WTC11 (cell line): ENCODE data around the gene BCAT1. TPM values are rescaled to one million over a fixed set of nuclear protein-coding genes. Genes with fewer than 3 reads are reported as not detected.
A peak's percentile ranks its signal among the peaks of the same experiment; 100 is the strongest.

Source experiments
- ATAC-seq: fragments of 200-7000 bp; cut with Tn5 transposase; 2 replicates; pipeline ENCODE4 v1.10.0; 2021; ENCODE audit warnings: mild to moderate bottlenecking, moderate library complexity
- Bru-seq: library from RNA; stranded (reverse); fragments of 400-500 nt; gene quantifications from one replicate; lab custom pipeline; 2021; lab: Mats Ljungman, UMichigan
- CTCF ChIA-PET: fragments of 300-600 bp; sonication (Branson Sonifier 250); formaldehyde crosslinking; loops from one replicate; lab custom pipeline; 2021; ENCODE audit warnings: antibody characterized with exemption; lab: Charles Lee
- POLR2A ChIA-PET: fragments of 350-600 bp; sonication (Branson Sonifier 250); formaldehyde crosslinking; loops from one replicate; lab custom pipeline; 2021; ENCODE audit warnings: antibody characterized with exemption; lab: Charles Lee
- DNase-seq: peaks from one replicate; pipeline ENCODE4 v3.0.0; 2021; ENCODE audit warnings: low spot score
- H3K27ac Mint-ChIP-seq: 2 replicates; pipeline ENCODE4 v1.8.0; 2021; ENCODE audit warnings: mixed read lengths
- H3K27me3 Mint-ChIP-seq: 2 replicates; pipeline ENCODE4 v1.8.0; 2021; ENCODE audit warnings: low read depth, mild to moderate bottlenecking, moderate library complexity, mixed read lengths
- H3K36me3 Mint-ChIP-seq: 2 replicates; pipeline ENCODE4 v1.8.0; 2021; ENCODE audit warnings: mixed read lengths
- H3K4me1 Mint-ChIP-seq: 2 replicates; pipeline ENCODE4 v1.8.0; 2022; ENCODE audit warnings: mixed read lengths
- H3K4me3 Mint-ChIP-seq: 2 replicates; pipeline ENCODE4 v1.8.0; 2021; ENCODE audit warnings: mild to moderate bottlenecking, moderate library complexity, mixed read lengths
- H3K9me3 Mint-ChIP-seq: 2 replicates; pipeline ENCODE4 v1.8.0; 2021; ENCODE audit warnings: mixed read lengths
- FOXP1 ChIP-seq: sonication (generic); formaldehyde crosslinking; IDR thresholded peaks from 2 replicates; pipeline ENCODE4 v1.8.0; 2022; ENCODE audit warnings: missing genetic modification reagents, mild to moderate bottlenecking, moderate library complexity, borderline replicate concordance
- GABPB1 ChIP-seq: sonication (generic); formaldehyde crosslinking; IDR thresholded peaks from 2 replicates; pipeline ENCODE4 v1.8.1; 2023; ENCODE audit warnings: mild to moderate bottlenecking, missing genetic modification reagents
- IRF2 ChIP-seq: sonication (generic); formaldehyde crosslinking; IDR thresholded peaks from 2 replicates; pipeline ENCODE4 v1.8.0; 2022; ENCODE audit warnings: low read depth, missing genetic modification reagents, borderline replicate concordance
- JAZF1 ChIP-seq: fragments of 250-450 bp; sonication (Bioruptor Pico); IDR thresholded peaks from 2 replicates; pipeline ENCODE4 v1.9.0; 2021; ENCODE audit warnings: moderate library complexity, mild to moderate bottlenecking, inconsistent platforms
- KAT7 ChIP-seq: sonication (generic); formaldehyde crosslinking; IDR thresholded peaks from 2 replicates; pipeline ENCODE4 v1.8.1; 2023; ENCODE audit warnings: missing genetic modification reagents, mild to moderate bottlenecking, borderline replicate concordance
- MYBL2 ChIP-seq: sonication (generic); formaldehyde crosslinking; IDR thresholded peaks from 2 replicates; pipeline ENCODE4 v1.8.1; 2023; ENCODE audit warnings: mild to moderate bottlenecking, moderate library complexity, missing genetic modification reagents
- NFYB ChIP-seq: sonication (generic); formaldehyde crosslinking; conservative IDR thresholded peaks from 2 replicates; pipeline ENCODE4 v1.8.0; 2022; ENCODE audit warnings: low read depth, missing genetic modification reagents
- NR3C1 ChIP-seq: sonication (generic); formaldehyde crosslinking; conservative IDR thresholded peaks from 2 replicates; pipeline ENCODE4 v1.8.1; 2023; ENCODE audit warnings: low read depth, mild to moderate bottlenecking, missing genetic modification reagents
- OVOL2 ChIP-seq: fragments of 250-450 bp; sonication (Bioruptor Pico); IDR thresholded peaks from 2 replicates; pipeline ENCODE4 v1.9.0; 2021; ENCODE audit warnings: mild to moderate bottlenecking, borderline replicate concordance
- RELA ChIP-seq: sonication (generic); formaldehyde crosslinking; IDR thresholded peaks from 2 replicates; pipeline ENCODE4 v1.8.1; 2022; ENCODE audit warnings: missing genetic modification reagents, mild to moderate bottlenecking, borderline replicate concordance
- TCF7 ChIP-seq: sonication (generic); formaldehyde crosslinking; IDR thresholded peaks from 2 replicates; pipeline ENCODE4 v1.8.0; 2022; ENCODE audit warnings: mild to moderate bottlenecking, low read depth, missing genetic modification reagents, moderate library complexity
- TP53 ChIP-seq: sonication (generic); formaldehyde crosslinking; IDR thresholded peaks from 2 replicates; pipeline ENCODE4 v1.8.1; 2023; ENCODE audit warnings: mild to moderate bottlenecking, missing genetic modification reagents
- ZBTB21 ChIP-seq: sonication (generic); formaldehyde crosslinking; IDR thresholded peaks from 2 replicates; pipeline ENCODE4 v1.8.1; 2023; ENCODE audit warnings: mild to moderate bottlenecking, missing genetic modification reagents, borderline replicate concordance
- ZNF138 ChIP-seq: sonication (generic); formaldehyde crosslinking; conservative IDR thresholded peaks from 2 replicates; pipeline ENCODE4 v1.8.1; 2022; ENCODE audit warnings: mild to moderate bottlenecking, moderate library complexity, missing genetic modification reagents
- ZNF396 ChIP-seq: fragments of 250-450 bp; sonication (Bioruptor Pico); IDR thresholded peaks from 2 replicates; pipeline ENCODE4 v1.8.0; 2021; ENCODE audit warnings: mild to moderate bottlenecking, moderate library complexity, borderline replicate concordance
- ZNF416 ChIP-seq: fragments of 250-450 bp; sonication (Bioruptor Pico); IDR thresholded peaks from 2 replicates; pipeline ENCODE4 v1.9.0; 2021; ENCODE audit warnings: mild to moderate bottlenecking, inconsistent platforms
- long read RNA-seq, 3 experiments: library from RNA in 1 of 3; library from capped mRNA in 1 of 3; library from polyadenylated mRNA in 1 of 3; unstranded in 2 of 3; stranded (forward) in 1 of 3; transcript quantifications; one replicate each; pipeline ENCODE4 v2.0.0, GENCODE V29; 2021
- total RNA-seq: library from RNA; stranded (reverse); gene quantifications from 3 replicates; pipeline ENCODE4 v1.2.3, GENCODE V29; 2021
- TF ChIP-seq, protein P1 (sequence below): sonication (generic); formaldehyde crosslinking; IDR thresholded peaks from 2 replicates; pipeline ENCODE4 v1.8.0; 2023; ENCODE audit warnings: missing genetic modification reagents, mild to moderate bottlenecking, borderline replicate concordance
- TF ChIP-seq, protein P2 (sequence below): sonication (generic); formaldehyde crosslinking; IDR thresholded peaks from 2 replicates; pipeline ENCODE4 v1.8.1; 2022; ENCODE audit warnings: mild to moderate bottlenecking, missing genetic modification reagents, moderate library complexity, borderline replicate concordance
- TF ChIP-seq, protein P3 (sequence below): fragments of 250-450 bp; sonication (Bioruptor Pico); IDR thresholded peaks from 2 replicates; pipeline ENCODE4 v1.9.0; 2021; ENCODE audit warnings: mild to moderate bottlenecking
- TF ChIP-seq, protein P4 (sequence below): sonication (generic); formaldehyde crosslinking; IDR thresholded peaks from 2 replicates; pipeline ENCODE4 v1.8.0; 2022; ENCODE audit warnings: mild to moderate bottlenecking, missing genetic modification reagents
- TF ChIP-seq, protein P5 (sequence below): sonication (generic); formaldehyde crosslinking; IDR thresholded peaks from 2 replicates; pipeline ENCODE4 v1.8.0; 2023; ENCODE audit warnings: mild to moderate bottlenecking, missing genetic modification reagents
- TF ChIP-seq, protein P6 (sequence below): fragments of 200-600 bp; IDR thresholded peaks from 2 replicates; pipeline ENCODE4 v1.8.0; 2022; ENCODE audit warnings: antibody characterized with exemption

Gene BCAT1, protein sequence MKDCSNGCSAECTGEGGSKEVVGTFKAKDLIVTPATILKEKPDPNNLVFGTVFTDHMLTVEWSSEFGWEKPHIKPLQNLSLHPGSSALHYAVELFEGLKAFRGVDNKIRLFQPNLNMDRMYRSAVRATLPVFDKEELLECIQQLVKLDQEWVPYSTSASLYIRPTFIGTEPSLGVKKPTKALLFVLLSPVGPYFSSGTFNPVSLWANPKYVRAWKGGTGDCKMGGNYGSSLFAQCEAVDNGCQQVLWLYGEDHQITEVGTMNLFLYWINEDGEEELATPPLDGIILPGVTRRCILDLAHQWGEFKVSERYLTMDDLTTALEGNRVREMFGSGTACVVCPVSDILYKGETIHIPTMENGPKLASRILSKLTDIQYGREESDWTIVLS
- total RNA-seq (239 to 267 TPM (median 240 TPM) in 3 replicates), Bru-seq, nascent RNA (percentile 93 among the genes with signal in this experiment)
- long read RNA-seq, experiment 1, full-length matches to known transcripts: 592 of 1,046 reads
- long read RNA-seq, experiment 1, partial matches to known transcripts: 73 of 1,046 reads
- long read RNA-seq, experiment 1, other reads (novel, unspliced or antisense): 381 of 1,046 reads
- long read RNA-seq, experiment 2, full-length matches to known transcripts: 56 of 329 reads
- long read RNA-seq, experiment 2, partial matches to known transcripts: 13 of 329 reads
- long read RNA-seq, experiment 2, other reads (novel, unspliced or antisense): 260 of 329 reads
- long read RNA-seq, experiment 3, full-length matches to known transcripts: 82 of 126 reads
- long read RNA-seq, experiment 3, partial matches to known transcripts: 17 of 126 reads
- long read RNA-seq, experiment 3, other reads (novel, unspliced or antisense): 27 of 126 reads

DNA sequence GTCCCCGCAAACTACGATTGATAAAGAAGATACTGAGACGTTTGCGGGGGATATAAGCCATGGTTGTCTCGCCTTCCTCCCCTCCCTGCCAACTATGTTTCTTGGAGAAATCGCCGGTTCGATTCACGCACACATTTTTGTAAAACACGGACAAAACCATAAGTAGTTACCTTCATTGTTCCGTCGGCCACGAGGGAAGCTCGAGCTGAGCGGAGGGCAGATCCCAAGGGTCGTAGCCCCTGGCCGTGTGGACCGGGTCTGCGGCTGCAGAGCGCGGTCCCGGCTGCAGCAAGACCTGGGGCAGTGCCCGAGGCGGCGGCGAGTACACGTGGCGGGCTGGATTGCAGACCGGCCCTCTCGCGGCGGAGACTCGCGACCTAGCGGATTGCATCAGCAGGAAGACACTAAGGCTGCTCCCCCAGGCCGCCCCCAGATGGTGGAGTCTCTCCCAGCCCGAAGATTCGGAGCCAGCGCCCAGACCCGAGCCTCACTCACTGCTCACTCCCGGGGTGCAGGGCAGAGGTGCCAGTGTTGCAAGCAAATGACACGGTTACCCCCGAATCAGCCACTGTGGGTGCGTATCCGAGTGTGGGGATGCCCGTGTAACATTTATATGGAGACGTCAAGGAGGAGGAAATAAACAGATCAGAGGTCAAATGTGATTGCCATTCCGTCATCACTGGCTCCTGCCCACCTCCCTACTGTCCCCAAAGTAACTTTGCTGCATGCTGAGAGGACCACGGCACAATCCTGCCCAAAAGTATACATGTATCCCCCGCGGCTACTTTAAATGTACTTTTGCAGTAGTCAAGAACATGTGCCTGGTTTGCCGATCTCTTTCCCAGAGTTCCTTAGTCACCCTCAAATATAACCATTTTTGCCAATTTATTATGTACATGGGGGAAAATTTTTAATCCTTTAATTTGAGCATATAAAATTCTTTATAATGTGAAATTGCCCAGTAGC is at the start of gene BCAT1:
BCAT1 (minus strand) TSS at position 345 of the 966 bp plus-strand sequence; CDS start at position 176, 169 bp downstream.
- H3K36me3 Mint-ChIP-seq: peaks cover 17% of the 10 kb centered on the region
- H3K4me1 Mint-ChIP-seq: peaks cover 66% of the 10 kb centered on the region
- H3K27ac Mint-ChIP-seq: peak within 1 kb of the TSS; percentile 100
- H3K9me3 Mint-ChIP-seq: no peaks in the 10 kb centered on the region
- peak within 1 kb of the TSS; percentile 96 for H3K4me3 Mint-ChIP-seq
- CTCF ChIA-PET: no interaction called here
- H3K27me3 Mint-ChIP-seq: no peaks in the 10 kb centered on the region
- DNase-seq: peak; percentile 84
- peak; percentile 59 for ATAC-seq
- POLR2A ChIA-PET: interaction anchor here (0.6 to 1.0 kb wide), 3 partner anchors 13 to 1884 kb away, joined by 3 read pairs; partner anchors contain the start of gene ITPR2
- no peak for TF ChIP-seq NFYB (CRISPR knock-in tag)
- TF ChIP-seq ZBTB21 (CRISPR knock-in tag): no peak; the same call in 1 of the 2 replicates
- TF ChIP-seq ZNF396 (CRISPR knock-in tag): no peak
- TF ChIP-seq, protein P1, sequence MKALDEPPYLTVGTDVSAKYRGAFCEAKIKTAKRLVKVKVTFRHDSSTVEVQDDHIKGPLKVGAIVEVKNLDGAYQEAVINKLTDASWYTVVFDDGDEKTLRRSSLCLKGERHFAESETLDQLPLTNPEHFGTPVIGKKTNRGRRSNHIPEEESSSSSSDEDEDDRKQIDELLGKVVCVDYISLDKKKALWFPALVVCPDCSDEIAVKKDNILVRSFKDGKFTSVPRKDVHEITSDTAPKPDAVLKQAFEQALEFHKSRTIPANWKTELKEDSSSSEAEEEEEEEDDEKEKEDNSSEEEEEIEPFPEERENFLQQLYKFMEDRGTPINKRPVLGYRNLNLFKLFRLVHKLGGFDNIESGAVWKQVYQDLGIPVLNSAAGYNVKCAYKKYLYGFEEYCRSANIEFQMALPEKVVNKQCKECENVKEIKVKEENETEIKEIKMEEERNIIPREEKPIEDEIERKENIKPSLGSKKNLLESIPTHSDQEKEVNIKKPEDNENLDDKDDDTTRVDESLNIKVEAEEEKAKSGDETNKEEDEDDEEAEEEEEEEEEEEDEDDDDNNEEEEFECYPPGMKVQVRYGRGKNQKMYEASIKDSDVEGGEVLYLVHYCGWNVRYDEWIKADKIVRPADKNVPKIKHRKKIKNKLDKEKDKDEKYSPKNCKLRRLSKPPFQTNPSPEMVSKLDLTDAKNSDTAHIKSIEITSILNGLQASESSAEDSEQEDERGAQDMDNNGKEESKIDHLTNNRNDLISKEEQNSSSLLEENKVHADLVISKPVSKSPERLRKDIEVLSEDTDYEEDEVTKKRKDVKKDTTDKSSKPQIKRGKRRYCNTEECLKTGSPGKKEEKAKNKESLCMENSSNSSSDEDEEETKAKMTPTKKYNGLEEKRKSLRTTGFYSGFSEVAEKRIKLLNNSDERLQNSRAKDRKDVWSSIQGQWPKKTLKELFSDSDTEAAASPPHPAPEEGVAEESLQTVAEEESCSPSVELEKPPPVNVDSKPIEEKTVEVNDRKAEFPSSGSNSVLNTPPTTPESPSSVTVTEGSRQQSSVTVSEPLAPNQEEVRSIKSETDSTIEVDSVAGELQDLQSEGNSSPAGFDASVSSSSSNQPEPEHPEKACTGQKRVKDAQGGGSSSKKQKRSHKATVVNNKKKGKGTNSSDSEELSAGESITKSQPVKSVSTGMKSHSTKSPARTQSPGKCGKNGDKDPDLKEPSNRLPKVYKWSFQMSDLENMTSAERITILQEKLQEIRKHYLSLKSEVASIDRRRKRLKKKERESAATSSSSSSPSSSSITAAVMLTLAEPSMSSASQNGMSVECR (CRISPR knock-in tag): no peak
- TF ChIP-seq TCF7 (CRISPR knock-in tag): no peak
- no peak for TF ChIP-seq ZNF138 (CRISPR knock-in tag)
- no peak for TF ChIP-seq ZNF416 (CRISPR knock-in tag)
- TF ChIP-seq, protein P2, sequence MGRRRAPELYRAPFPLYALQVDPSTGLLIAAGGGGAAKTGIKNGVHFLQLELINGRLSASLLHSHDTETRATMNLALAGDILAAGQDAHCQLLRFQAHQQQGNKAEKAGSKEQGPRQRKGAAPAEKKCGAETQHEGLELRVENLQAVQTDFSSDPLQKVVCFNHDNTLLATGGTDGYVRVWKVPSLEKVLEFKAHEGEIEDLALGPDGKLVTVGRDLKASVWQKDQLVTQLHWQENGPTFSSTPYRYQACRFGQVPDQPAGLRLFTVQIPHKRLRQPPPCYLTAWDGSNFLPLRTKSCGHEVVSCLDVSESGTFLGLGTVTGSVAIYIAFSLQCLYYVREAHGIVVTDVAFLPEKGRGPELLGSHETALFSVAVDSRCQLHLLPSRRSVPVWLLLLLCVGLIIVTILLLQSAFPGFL (CRISPR knock-in tag): no peak
- TF ChIP-seq OVOL2: no peak
- no peak for TF ChIP-seq NR3C1 (CRISPR knock-in tag)
- TF ChIP-seq KAT7 (CRISPR knock-in tag): no peak
- TF ChIP-seq JAZF1 (CRISPR knock-in tag): no peak
- TF ChIP-seq, protein P3, sequence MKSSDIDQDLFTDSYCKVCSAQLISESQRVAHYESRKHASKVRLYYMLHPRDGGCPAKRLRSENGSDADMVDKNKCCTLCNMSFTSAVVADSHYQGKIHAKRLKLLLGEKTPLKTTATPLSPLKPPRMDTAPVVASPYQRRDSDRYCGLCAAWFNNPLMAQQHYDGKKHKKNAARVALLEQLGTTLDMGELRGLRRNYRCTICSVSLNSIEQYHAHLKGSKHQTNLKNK (CRISPR knock-in tag): no peak
- no peak for TF ChIP-seq IRF2 (CRISPR knock-in tag)
- TF ChIP-seq FOXP1: peak; percentile 91; the same call in 1 of the 2 replicates
- TF ChIP-seq, protein P4, sequence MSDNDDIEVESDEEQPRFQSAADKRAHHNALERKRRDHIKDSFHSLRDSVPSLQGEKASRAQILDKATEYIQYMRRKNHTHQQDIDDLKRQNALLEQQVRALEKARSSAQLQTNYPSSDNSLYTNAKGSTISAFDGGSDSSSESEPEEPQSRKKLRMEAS (CRISPR knock-in tag): peak; percentile 99
- TF ChIP-seq, protein P5, sequence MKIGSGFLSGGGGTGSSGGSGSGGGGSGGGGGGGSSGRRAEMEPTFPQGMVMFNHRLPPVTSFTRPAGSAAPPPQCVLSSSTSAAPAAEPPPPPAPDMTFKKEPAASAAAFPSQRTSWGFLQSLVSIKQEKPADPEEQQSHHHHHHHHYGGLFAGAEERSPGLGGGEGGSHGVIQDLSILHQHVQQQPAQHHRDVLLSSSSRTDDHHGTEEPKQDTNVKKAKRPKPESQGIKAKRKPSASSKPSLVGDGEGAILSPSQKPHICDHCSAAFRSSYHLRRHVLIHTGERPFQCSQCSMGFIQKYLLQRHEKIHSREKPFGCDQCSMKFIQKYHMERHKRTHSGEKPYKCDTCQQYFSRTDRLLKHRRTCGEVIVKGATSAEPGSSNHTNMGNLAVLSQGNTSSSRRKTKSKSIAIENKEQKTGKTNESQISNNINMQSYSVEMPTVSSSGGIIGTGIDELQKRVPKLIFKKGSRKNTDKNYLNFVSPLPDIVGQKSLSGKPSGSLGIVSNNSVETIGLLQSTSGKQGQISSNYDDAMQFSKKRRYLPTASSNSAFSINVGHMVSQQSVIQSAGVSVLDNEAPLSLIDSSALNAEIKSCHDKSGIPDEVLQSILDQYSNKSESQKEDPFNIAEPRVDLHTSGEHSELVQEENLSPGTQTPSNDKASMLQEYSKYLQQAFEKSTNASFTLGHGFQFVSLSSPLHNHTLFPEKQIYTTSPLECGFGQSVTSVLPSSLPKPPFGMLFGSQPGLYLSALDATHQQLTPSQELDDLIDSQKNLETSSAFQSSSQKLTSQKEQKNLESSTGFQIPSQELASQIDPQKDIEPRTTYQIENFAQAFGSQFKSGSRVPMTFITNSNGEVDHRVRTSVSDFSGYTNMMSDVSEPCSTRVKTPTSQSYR (CRISPR knock-in tag): peak; percentile 59
- peak; percentile 79; the same call in 1 of the 2 replicates for TF ChIP-seq MYBL2 (CRISPR knock-in tag)
- TF ChIP-seq, protein P6, sequence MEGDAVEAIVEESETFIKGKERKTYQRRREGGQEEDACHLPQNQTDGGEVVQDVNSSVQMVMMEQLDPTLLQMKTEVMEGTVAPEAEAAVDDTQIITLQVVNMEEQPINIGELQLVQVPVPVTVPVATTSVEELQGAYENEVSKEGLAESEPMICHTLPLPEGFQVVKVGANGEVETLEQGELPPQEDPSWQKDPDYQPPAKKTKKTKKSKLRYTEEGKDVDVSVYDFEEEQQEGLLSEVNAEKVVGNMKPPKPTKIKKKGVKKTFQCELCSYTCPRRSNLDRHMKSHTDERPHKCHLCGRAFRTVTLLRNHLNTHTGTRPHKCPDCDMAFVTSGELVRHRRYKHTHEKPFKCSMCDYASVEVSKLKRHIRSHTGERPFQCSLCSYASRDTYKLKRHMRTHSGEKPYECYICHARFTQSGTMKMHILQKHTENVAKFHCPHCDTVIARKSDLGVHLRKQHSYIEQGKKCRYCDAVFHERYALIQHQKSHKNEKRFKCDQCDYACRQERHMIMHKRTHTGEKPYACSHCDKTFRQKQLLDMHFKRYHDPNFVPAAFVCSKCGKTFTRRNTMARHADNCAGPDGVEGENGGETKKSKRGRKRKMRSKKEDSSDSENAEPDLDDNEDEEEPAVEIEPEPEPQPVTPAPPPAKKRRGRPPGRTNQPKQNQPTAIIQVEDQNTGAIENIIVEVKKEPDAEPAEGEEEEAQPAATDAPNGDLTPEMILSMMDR: no peak
- TF ChIP-seq TP53: no peak
- peak; percentile 100 for TF ChIP-seq GABPB1 (CRISPR knock-in tag)
- no peak for TF ChIP-seq RELA (CRISPR knock-in tag)
